GM21515 (cell line): ENCODE data around the gene EEIG1.

Experiments
- ATAC-seq: cut with Tn5 transposase; IDR thresholded peaks from one replicate; pipeline ENCODE4 v1.9.1; 2021; ENCODE audit not compliant: unreplicated experiment

EEIG1 gene

GRCh38 chr9:127975376-127976315 is 5.1 kb downstream of the EEIG1 start:
- ATAC-seq = no peak

- ATAC-seq = no peak
Measured at GRCh38 chr9:127974769-127975261, 6.0 kb downstream of the EEIG1 start.

DNA sequence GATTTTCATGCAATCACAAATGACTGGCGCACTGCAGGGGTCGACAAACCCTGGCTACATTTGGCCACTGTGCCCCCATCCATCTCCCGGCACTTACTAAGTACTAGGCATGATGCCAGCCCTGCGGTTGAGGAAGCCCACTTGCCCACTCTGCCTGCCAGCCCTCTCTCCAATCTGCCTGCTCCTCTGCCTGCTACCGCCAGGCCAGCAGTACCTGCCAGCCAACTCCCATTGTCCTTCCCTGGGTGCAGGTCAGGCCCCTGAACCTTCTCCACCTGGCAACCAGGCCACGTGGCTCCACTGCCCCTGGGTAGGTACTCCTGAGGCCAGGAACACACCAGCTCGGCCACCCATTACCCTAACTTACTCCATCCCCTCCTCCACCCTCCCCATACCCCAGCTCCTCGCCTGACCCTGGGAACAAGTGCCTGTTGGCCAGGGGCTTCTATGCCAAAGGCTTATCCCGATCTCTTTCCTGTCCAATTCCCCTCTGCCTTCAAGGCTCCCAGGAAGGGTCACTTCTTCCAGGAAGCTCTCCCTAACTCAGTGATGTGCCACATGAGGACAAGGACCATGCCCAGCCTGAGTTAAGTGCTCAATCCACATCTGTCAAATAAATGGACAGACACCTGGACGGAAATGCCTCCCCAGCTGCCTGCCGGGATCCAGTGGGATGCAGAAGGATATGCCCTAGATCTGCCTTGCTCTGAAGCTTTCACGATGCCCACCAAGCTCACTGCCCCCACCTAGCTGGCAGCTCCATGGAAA is 6.6 kb downstream of the EEIG1 start:
- ATAC-seq = no peak

GRCh38 chr9:127973169-127974000 is 7.4 kb downstream of the EEIG1 start:
- no peak for ATAC-seq

DNA sequence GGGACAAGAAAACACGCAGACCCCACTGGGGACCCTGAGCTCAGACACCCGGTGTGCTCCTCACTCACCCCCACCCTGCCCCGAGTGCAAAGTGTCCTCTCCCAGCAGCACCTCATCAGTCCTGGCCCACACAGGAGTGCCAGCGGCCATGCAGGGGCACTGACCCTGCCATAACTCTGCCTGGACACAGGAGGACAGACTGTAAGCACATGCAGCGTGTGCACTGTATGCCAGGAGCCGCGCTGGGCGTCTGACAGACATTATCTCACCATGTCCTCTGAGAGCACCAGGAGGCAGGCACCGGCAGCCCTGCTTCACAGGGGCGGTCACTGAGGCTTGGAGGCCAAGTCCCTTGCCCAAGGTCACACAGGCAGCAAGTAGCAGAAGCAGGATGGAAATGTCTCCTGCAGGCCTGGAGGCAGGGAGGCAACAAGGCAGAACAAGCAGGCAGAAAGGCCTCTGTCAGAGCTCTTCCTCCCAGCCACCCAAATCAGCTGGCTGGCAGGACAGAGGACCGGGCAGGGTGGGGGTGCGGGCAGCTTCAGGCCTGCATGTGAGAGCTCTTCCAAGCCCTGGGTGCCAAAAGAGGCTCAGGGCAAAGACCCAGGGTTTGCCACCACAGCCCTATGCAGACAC is 8.4 kb downstream of the EEIG1 start:
- ATAC-seq = no peak

DNA sequence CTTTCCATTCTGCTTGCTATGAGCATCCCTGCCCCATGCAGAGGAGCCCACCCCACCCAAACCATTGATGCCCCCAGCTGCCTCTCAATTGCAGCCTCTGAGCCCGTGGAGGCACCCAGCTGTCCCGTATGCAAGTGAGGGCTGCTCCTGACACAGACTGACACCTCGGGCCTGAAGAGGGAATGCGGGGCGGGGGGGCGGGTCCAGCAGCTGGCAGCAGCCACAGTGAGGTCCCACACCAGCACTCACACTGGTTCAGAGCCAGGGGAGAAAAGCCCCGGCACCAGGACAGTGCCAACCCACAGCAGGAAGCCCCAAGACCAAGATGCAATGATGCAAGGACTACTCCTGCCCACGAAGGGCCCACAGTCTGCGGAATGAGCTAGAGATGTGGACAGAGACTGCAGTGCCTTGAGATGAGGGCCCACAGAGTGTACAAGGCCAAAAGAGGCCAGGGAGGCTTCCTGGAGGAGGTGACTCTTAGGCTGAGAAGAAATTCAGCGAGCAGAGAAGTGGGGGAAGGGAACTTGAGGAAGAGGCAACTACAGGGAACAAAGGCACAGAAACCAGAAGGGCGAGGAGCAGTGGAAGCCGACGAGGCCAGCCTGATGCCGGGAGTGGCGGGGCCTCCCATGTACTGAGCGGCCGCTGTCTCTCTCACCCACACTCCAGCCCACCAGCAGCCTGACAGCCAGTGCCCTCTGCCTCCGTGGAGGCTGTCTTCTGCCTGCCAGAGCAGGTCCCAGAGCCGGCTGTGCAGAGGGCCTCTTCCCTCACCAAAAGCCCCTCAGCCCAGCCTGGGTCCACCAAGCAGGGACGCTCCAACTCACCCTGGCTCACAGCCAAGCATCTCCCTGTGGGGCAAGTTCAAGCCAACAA is 9.2 kb downstream of the EEIG1 start:
- no peak for ATAC-seq

DNA sequence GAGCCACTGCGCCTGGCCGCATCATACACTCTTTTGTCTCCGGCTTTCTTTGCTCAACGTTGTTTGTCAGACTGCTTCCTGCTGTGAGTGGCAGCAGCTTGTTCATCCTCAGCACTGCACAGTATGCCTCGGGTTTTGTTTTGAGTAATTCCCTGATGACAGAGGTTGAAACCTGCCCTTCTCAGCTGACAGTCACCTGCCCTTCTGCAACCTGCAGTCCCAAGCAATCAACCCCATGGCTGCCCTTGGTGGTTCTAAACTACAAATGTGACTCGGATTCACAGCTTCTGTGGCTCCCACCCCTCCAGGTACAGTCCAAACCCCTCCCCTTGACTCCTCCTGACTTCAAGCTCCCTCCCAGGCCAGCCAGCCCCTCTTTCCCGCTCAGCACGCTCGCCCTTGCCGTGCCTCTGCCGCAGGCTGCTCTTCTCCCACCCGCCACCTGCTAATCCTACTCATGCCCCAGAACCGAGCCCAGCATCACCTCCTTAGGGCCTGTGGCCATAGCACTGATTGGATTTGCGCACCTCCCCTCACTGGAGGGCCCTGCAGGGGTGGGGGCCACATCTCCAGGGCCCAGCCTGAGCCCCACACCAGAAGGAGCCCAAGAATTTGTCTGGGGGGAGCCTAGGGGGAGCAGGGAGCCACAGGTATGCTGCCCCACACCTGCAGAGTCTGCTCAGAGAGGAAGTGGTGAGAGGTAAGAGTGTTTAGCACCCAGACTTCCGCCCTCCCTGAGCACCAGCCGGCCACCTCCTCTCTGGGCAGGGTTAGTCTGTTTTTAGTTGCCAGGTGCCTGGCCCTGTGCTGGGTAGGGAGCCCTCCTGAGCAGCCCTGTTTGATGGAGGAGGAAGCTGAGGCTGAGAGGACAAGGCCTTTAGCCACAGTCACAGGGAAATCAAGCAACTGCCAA is 10.1 kb downstream of the EEIG1 start:
- ATAC-seq = peak; percentile 61

DNA sequence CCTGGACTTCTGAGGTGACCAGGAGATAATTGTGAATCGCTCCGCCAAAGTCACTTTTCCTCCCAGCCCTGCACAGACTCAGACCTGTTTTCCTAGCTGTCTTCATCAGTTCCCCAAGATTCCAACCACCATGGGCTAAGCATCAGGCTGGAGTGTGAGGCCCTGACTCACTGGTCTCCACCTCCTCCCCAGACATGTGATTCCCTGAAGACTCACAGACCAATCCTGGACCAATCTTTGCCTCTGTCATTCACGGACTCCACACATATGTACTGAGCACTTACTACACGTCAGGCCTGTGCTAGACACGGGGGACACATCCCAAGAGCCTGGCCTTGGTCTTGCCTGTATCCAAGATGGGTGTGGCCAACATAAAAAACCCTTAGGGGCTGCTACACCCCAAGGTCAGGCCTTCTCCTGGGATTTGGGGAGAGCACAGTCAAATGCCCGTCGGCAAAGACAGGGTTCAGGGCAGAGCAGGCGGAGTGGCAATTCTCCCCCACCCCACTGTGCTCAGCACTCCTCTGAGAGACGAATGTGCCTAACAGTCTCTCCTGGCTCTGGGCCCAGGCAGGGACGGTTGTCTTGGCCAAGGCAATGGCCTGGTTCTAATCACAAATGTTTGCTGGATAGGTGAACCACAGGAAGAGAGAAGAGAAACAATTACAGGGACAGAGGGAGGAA is 11.9 kb downstream of the EEIG1 start:
- no peak for ATAC-seq

DNA sequence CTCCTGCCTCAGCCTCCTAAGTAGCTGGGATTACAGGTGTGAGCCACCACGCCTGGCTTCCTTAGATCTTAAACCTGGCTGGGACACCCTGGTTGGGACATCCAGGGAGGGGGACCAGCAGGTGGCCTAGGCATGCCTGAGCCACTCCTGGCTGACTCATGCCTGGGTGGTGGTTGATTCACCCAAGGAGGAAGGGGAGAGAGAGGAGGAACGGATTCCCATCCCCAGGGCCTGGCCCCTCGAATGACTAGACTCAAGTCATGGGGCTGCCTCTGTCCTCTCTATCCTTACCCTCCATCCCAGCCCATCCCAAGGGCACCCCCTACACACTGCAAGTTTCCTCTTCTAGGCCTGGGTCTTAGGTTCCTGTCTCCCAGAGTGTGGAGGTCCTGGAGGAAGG is 12.7 kb downstream of the EEIG1 start:
- no peak for ATAC-seq

- ATAC-seq = no peak
Measured at GRCh38 chr9:127967151-127967809, 13.5 kb downstream of the EEIG1 start.

GRCh38 chr9:127966416-127967150 is 14.2 kb downstream of the EEIG1 start:
- ATAC-seq = no peak

DNA sequence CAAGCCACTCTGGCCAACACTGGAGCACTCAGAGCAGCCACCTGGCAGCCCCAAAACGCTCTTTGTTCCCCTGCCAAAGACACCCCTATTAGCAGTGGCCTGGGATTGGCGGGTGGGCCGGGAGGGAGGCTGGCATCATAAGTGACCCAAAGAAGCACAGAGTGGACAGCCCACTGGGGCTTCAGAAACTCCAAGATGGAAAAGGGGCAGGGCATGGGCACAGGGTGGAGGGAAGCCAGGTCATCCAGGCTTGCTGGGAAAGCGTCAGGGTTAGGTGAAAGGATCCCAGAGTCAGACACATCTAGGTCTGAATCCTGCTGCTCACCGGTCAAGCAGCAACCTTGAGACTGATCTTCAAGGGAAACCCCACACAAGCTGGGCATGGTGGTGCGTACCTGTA is 14.8 kb downstream of the EEIG1 start:
- ATAC-seq = no peak

GRCh38 chr9:127963359-127964064 is 17.3 kb downstream of the EEIG1 start:
- no peak for ATAC-seq

- no peak for ATAC-seq
Measured at GRCh38 chr9:127963041-127963358, 17.8 kb downstream of the EEIG1 start.

GRCh38 chr9:127962278-127962677 is 18.5 kb downstream of the EEIG1 start:
- ATAC-seq = no peak

DNA sequence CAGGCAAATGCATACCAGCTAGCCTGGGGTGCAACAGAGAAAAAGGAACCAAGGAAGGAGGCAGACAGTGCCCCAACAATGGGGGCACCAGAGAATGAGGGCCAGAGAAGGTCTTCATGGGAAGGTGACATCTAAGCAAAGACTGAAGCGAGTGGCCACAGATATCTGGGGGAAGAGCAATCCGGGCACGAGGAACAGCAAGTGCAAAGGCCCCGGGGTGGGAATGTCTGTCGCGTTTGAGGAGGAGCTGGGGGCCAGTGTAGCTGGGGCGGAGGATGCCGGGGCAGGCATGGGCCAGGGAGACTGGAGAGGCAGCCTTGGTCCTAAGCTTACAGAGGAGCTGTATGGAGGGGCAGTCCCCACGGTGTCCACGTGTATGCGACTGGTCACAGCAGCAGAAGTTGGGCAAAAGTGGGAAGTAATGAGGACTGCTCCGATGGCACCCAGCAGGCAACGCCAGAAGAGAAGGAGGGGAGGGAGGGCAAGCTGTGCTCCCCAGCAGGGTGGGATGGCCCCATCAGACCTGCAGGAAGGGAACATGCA is 19.1 kb downstream of the EEIG1 start:
- ATAC-seq = no peak
